Progenitor cell of endocrine pancreas (in vitro differentiated cells): ENCODE results near the gene LTA. TPM values are rescaled to one million over a fixed set of nuclear protein-coding genes. Genes with fewer than 3 reads are reported as not detected.
A peak's percentile ranks its signal among the peaks of the same experiment; 100 is the strongest.
"Not testable (repeated sequence)": the region's sequence is repeated elsewhere in the genome, so short reads cannot be mapped to it uniquely, and the experiment has no call there.

Experiments used
- DNase-seq: peaks from one replicate; pipeline ENCODE4 v3.0.0; 2021; ENCODE audit warnings: low spot score; ENCODE audit not compliant: unreplicated experiment
- H3K27ac Mint-ChIP-seq: 2 replicates; pipeline ENCODE4 v1.8.0; 2021; ENCODE audit warnings: mild to moderate bottlenecking, moderate library complexity, mixed read lengths
- H3K27me3 Mint-ChIP-seq: 2 replicates; pipeline ENCODE4 v1.8.0; 2021; ENCODE audit warnings: mixed read lengths
- H3K36me3 Mint-ChIP-seq: 2 replicates; pipeline ENCODE4 v1.8.0; 2022; ENCODE audit warnings: mixed read lengths; ENCODE audit not compliant: insufficient read depth
- H3K4me1 Mint-ChIP-seq: 2 replicates; pipeline ENCODE4 v1.8.0; 2021; ENCODE audit warnings: low read depth, mixed read lengths
- H3K4me3 Mint-ChIP-seq: 2 replicates; pipeline ENCODE4 v1.8.0; 2021; ENCODE audit warnings: low read depth, mild to moderate bottlenecking, moderate library complexity, mixed read lengths
- H3K9me3 Mint-ChIP-seq: 2 replicates; pipeline ENCODE4 v1.8.0; 2021; ENCODE audit warnings: low read depth, mixed read lengths
- total RNA-seq: library from RNA; stranded (reverse); gene quantifications from 2 replicates; pipeline ENCODE4 v1.2.1, GENCODE V29; 2021
- TF ChIP-seq, protein P1 (sequence below): fragments of 200-600 bp; sonication (generic); IDR thresholded peaks from one replicate; pipeline ENCODE4 v1.5.0; 2021; ENCODE audit warnings: antibody characterized with exemption, mild to moderate bottlenecking; ENCODE audit not compliant: unreplicated experiment

LTA gene
- total RNA-seq, 1 donor from 2014 or later: not detected

- not testable (repeated sequence) for H3K27ac Mint-ChIP-seq, DNase-seq, H3K27me3 Mint-ChIP-seq, H3K9me3 Mint-ChIP-seq, H3K4me3 Mint-ChIP-seq, H3K36me3 Mint-ChIP-seq
- H3K4me1 Mint-ChIP-seq: peaks cover 13% of the 10 kb centered on the region
- TF ChIP-seq, protein P1, sequence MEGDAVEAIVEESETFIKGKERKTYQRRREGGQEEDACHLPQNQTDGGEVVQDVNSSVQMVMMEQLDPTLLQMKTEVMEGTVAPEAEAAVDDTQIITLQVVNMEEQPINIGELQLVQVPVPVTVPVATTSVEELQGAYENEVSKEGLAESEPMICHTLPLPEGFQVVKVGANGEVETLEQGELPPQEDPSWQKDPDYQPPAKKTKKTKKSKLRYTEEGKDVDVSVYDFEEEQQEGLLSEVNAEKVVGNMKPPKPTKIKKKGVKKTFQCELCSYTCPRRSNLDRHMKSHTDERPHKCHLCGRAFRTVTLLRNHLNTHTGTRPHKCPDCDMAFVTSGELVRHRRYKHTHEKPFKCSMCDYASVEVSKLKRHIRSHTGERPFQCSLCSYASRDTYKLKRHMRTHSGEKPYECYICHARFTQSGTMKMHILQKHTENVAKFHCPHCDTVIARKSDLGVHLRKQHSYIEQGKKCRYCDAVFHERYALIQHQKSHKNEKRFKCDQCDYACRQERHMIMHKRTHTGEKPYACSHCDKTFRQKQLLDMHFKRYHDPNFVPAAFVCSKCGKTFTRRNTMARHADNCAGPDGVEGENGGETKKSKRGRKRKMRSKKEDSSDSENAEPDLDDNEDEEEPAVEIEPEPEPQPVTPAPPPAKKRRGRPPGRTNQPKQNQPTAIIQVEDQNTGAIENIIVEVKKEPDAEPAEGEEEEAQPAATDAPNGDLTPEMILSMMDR: peak; percentile 33
Observed at GRCh38 chr6:31551371-31551770, 20.7 kb upstream of the LTA start.

DNA sequence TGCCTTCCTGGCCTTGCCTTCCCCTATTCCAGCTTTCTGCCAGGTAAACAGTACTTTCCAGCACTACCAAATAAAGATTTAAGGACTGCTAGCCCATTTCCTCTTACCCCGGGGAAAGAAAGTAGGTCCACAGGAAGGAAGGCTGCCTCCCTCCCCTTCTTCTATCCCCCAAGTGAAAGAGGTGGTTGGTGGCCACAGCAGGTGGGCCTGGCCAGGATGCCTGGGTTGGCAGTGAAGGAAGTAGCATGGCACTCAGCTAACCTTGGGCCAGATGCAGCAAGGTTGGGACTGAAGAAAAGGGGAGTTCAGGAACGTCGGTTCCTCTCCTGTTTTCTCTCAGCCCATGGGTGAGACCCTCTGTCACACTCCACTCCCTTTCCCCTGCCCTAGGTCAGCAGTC lies 15.8 kb upstream of the LTA start:
- Mint-ChIP-seq H3K4me1 (no peaks in the 10 kb centered on the region), H3K4me3 (no peak overlapping the region), H3K27me3 (no peaks in the 10 kb centered on the region), H3K9me3 (no peaks in the 10 kb centered on the region), H3K27ac (no peak overlapping the region), H3K36me3 (peaks cover 12% of the 10 kb centered on the region)
- DNase-seq: no peak
- TF ChIP-seq, protein P1: no peak

DNA sequence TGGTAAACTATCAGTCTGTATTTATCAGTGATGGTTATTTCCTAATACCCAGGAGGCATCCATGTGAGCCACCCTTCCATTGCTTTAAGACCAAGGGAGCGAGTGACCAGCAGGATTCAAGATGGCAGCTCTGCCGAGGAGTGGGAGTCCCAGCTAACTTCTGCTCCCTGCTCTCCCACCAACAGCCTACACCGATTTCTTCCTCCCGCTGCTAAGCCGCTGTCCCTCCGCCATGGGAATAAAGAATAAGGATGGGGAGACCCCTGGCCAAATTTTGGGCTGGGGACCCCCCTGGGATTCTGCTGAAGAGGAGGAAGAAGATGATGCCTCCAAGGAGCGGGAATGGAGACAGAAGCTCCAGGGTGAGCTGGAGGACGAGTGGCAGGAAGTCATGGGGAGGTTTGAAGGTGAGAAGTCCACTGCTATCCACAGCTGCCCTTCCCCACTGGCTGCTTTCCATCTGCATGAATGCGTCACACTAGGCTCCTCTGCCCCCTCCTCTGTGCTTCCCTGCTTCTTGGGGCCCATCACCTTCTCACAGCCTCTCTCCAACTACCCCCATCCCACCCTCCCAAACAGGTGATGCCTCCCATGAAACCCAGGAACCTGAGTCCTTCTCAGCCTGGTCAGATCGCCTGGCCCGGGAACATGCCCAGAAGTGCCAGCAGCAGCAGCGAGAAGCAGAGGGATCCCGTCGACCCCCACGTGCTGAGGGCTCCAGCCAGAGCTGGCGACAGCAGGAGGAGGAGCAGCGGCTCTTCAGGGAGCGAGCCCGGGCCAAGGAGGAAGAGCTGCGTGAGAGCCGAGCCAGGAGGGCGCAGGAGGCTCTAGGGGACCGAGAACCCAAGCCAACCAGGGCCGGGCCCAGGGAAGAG lies 14.4 kb upstream of the LTA start:
- Mint-ChIP-seq H3K4me3 (no peak overlapping the region), H3K27me3 (no peaks in the 10 kb centered on the region), H3K36me3 (peaks cover 14% of the 10 kb centered on the region), H3K4me1 (no peaks in the 10 kb centered on the region), H3K27ac (no peak overlapping the region), H3K9me3 (no peaks in the 10 kb centered on the region)
- TF ChIP-seq, protein P1: no peak
- no peak for DNase-seq

DNA sequence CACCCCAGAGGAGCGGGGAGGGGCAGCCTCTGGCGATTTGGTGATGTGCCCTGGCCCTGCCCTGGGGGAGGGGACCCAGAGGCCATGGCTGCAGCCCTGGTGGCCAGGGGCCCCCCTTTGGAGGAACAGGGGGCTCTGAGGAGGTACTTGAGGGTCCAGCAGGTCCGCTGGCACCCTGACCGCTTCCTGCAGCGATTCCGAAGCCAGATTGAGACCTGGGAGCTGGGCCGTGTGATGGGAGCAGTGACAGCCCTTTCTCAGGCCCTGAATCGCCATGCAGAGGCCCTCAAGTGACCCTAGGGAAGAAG lies 13.8 kb upstream of the LTA start:
- TF ChIP-seq, protein P1: no peak
- H3K27me3 Mint-ChIP-seq: no peaks in the 10 kb centered on the region
- H3K9me3 Mint-ChIP-seq: no peaks in the 10 kb centered on the region
- H3K4me1 Mint-ChIP-seq: no peaks in the 10 kb centered on the region
- H3K36me3 Mint-ChIP-seq: peaks cover 14% of the 10 kb centered on the region
- no peak overlapping the region for H3K27ac Mint-ChIP-seq
- H3K4me3 Mint-ChIP-seq: no peak overlapping the region
- DNase-seq: no peak

DNA sequence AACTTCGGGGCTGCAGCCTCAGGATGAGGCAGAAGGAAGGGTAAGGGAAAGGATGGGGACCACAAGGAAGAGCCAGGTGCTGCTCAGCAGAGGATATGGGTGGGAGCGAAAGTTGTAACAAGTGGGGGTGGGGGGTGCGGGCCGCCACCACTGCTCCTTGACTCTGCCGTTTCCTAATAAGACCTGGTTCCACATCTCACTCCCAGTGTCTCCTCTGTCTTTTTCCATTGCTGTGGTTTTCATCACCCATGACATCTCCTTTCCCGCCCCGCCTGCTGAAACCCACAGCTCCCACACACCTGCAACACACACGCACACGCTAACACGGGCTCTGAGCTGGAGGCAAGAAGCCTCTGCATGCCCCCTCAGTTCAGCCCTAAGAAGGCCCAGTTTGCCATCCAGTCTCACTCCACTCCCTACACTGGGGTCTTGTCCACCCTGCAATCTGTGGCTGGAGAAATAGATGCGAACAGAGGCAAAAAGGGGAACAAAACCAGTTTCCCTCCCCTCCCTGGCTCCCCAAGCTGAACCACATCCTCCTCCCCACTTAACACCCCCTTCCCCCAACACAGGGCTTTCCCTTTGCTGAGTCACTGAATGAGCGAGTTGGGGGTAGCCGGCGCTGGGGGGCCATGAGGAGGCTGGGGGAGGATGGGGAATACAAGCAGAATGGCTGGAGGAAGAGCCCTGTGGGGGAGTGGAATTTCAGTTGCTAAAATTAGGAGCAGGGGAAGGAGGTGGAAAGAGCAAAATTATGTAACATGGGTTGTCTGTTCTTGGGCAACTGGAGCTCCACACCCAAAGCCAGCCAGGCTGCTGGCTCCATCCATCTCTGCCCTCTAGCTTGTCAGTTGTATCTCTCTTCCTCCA lies 13.2 kb upstream of the LTA start:
- Mint-ChIP-seq H3K4me3 (no peak overlapping the region), H3K27ac (no peak overlapping the region), H3K36me3 (peaks cover 14% of the 10 kb centered on the region), H3K27me3 (no peaks in the 10 kb centered on the region), H3K4me1 (no peaks in the 10 kb centered on the region), H3K9me3 (no peaks in the 10 kb centered on the region)
- TF ChIP-seq, protein P1: no peak
- no peak for DNase-seq
